NK-92 (cell line): Measurements from ENCODE around the gene CNTNAP3.
"Not testable (repeated sequence)": the region's sequence is repeated elsewhere in the genome, so short reads cannot be mapped to it uniquely, and the experiment has no call there.

ENCODE experiments used
- DNase-seq: peaks from one replicate; lab custom pipeline; 2025; ENCODE audit not compliant: unreplicated experiment; lab: John Stamatoyannopoulos, UW

Gene CNTNAP3

DNA sequence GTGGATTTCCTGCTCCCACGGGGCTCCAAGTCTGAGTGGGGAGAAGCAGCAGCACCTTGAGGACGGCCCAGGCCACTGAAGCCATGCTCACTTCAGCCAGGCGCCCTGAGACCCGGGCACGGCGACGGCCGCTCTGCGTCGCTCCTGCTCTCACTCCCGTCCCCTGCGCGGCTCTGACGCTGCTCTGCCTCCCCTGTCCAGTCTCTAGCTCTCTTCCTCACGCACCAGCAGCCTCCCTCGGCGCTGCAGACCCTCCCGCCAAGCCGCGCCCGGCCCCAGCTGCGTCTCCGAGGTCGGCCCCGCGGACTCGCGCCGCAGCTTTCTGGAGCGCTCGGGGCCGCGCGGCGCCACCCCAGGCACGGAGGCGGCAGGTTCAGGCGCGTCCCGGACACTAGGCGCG, at the start of gene CNTNAP3:
Gene CNTNAP3, minus strand, starts transcription at position 188 of the 400 bp plus-strand sequence. Its CDS starts 103 bp downstream, at position 85.
- not testable (repeated sequence) for DNase-seq

DNA sequence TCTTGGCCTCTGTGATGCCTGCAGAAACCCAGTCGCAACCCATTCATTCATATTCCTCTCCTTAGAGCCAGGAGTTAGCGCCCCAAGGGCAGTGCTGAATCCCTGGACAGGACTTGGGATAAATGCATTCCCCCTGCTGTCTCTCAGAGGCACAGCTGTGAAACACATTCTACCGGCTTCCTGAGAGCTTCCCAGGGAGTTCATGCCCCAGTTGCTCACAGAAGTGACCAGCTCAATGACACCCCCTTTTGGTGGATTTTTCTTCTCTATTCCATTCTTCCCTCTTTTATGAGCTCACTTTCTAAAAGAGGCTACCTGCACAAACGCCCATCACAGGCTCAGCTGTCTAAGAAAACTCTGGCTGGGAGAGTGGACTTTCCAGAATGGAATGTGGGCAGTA, 8.0 kb downstream of the CNTNAP3 start:
- DNase-seq = not testable (repeated sequence)

DNA sequence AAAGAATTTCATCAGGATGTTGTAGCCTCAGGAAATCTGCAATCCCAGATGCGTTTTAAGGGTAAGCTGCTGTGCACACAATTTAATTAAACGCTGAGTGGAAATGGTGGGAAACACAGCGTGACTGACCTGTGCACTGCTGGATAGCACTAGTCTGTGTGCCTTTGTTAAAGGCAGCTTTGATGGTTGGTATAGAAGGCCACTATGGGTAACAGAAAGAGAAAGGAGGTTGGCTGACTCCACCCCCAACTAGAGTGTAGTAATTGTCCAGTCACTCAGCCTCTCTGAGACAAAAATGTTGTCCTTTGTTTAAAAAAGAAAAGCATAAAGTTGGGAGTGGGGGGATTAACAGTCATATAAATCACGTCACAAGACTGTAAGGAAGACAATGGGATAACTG, 45.5 kb downstream of the CNTNAP3 start:
- DNase-seq = not testable (repeated sequence)

DNA sequence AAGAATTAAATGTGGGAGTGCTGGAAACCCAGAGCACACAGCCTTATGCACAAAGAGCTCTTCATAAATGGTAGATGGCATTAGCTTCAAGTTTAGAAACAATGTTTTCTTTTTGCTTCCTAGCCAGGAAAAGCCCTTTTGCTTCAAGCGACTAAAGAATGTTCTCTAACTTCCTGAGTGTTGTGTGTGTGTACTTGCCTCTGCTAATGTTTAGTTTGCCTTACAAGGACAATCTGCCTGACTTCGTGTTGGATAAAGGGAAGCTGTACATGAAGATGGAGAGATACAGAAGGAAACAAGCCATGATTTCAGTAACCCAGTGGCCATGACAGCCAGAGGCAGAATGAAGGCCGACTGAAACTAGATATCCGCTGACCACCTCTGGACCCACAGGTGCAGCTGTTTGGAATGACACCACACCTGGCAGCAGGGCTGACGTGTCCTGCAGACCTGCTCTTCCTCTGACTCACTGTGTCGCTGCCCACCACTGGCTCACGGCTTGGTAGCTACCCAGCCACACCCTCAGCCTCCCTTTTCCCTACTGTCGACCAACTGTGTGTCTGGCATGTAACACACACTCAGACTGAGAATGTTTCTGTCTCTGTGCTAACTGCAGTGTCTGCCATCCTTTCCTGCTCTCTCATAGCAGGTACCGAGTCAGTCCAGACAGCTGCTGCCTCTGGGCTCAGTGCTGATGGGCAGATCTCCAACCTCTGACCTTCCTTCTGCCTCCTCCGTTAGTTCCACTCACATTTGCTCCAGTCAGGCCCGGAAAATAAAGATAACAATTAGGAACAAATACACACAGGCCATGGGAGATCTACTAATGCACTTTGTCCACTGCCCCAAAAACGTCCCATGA, 55.6 kb downstream of the CNTNAP3 start:
- not testable (repeated sequence) for DNase-seq

DNA sequence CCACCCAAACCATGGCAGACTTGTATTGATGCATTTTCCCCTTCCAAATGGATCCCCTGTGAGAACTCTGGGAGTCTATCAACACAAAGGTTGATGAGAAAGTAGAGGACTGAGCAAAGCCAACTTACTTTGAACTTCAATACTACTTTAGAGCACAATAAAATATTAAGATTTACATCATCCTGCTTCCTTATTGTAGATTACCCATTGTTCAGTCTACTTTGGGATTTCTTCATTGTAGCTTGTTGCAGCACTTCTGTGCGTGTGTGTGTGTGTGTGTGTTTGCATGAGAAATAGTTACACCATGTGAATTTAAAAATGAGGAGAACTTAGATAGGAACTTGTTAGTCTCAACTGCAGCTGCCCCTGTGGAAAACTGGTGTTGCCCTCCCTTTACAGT, 72.0 kb downstream of the CNTNAP3 start:
- DNase-seq = not testable (repeated sequence)

DNA sequence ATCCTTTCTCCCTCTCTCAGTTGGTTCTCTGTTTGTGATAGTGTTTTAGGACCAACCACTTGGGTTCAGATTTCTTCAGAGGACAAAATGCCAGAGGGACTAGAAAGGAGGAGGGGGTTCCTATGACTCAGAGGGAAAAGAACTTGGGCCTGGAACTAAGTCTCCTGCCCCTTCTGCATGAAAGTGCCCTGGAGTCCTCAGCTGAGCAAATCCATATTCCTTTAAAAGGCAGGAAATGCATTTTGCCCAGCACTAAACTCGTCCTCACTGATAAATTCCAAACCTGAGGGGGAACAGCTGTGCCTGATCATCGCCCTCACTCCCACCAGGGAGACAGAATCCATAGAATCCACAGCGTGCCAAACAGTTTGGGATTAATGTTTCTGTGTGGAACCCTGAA, 78.2 kb downstream of the CNTNAP3 start:
- not testable (repeated sequence) for DNase-seq

DNA sequence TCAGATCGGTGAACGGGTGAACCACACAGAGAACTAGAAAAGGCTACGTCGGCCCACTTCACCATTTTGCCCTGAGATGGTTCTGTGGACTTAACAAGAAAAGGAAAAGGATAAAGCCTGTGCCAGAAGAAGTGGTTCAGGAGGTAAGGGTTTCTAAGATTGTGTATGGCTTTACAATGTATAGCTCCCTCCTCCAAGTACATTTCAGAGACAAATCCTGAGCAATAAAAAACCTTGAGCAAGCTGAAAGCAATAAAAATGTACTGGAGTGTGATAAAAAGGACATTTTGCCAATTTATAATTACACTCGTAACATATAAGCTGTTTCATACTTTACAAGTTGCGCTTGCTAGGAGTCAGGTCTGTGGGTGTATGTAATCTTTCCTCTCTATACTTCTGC, 81.3 kb downstream of the CNTNAP3 start:
- DNase-seq = not testable (repeated sequence)

DNA sequence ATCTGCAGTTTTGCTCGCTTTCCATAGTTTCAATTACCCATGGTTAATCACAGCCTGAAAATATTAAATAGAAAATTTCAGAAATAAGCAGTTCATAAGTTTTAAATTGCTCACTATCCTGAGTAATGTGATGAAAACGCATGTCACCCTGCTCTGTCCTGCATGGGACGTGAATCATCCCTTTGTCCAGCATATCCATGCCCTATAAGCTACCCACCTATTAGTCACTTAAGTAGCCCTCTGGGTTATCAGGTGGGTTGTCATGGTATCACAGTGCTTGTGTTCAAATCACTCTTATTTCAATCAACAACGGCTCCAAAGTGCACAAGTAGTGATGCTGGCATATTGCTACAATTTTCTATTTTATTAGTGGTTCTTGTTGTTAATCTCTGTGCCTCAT, 82.1 kb downstream of the CNTNAP3 start:
- DNase-seq = not testable (repeated sequence)

DNA sequence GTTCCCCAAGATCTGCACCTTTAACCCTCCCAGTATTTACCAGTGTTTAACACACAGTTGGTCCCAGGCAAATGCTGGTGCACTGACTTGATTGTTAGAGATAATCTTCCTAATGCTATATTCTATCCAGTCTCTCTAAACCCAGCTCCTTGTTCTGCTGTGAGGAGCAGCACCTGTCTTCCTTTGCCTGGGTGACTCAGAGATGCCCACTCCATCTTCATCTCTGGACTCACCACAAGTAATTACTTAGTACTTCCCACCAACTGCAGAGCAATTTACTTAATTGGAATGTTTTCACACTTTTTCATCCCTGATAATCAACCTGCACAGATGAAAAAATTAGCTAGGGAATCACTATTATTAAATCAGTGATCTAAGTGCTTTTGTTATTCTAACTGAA, 87.6 kb downstream of the CNTNAP3 start:
- not testable (repeated sequence) for DNase-seq

DNA sequence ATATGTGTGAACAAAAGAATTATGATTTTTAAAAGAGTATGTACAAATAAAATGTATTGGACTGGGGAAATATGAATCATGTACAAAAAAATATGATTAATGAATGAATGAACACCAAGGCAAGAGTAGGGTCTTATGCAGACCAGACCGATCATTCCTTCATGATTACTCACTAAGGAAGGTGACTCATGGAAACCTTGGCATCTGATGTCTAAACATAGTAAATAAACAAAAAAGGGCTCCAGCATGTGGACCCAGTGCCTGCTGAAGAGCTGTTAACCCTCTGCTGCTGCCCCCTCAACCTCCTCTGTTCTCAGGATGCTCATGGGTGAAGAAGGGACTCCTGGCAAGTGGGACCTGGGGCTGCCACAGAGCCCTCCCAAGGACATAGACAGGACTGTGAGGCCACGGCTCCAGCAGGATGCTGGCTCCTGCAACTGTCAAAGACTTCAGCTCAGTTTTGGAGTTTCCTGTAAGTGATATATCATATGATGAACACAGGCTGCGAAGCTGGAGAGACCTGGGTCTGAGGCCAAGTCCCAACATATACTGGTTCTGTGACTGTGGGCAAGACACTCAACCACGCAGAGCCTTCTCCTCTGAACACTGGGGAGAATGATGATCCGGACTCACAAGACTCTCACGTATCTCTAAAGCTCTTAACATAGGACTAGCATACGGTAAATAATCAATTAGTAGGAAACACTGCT, 89.8 kb downstream of the CNTNAP3 start:
- DNase-seq = not testable (repeated sequence)

DNA sequence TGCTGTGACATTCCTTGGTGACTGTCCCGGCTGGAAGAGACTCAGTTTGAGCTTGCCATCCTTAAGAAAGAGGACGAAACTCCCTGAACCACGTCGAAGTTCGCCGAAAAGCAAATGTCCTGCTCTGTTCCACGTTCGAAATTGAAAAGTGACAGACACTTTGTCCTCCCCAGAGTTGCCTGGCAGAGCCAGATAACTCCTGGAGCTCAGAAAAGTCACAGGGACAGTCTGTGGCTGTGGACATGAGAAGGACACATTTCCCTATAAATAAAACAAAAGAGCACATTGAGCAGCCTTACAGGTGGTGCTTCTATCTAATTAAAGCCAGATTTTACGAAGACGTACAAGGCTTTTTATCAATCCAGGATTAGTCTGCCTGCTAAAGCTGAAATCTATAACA, 116.6 kb downstream of the CNTNAP3 start:
- not testable (repeated sequence) for DNase-seq

DNA sequence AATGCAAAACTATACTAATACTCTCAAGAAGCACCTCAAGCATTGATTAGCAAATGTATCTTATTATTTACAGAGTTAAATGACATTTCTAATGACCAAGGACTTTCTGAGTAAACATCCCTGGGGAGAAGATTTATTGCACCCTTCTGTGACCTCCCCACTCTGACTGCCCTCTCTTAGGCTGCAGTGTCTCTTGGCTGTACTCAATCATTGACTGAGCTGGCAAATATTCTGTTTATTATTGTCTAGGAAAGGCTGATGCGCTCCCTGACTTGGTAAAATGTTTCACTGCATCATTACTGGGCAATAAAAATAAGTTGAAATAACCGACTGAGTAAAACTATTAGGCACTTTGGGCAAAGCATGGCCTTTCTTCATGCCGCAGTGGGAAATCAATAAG, 130.3 kb downstream of the CNTNAP3 start:
- not testable (repeated sequence) for DNase-seq

DNA sequence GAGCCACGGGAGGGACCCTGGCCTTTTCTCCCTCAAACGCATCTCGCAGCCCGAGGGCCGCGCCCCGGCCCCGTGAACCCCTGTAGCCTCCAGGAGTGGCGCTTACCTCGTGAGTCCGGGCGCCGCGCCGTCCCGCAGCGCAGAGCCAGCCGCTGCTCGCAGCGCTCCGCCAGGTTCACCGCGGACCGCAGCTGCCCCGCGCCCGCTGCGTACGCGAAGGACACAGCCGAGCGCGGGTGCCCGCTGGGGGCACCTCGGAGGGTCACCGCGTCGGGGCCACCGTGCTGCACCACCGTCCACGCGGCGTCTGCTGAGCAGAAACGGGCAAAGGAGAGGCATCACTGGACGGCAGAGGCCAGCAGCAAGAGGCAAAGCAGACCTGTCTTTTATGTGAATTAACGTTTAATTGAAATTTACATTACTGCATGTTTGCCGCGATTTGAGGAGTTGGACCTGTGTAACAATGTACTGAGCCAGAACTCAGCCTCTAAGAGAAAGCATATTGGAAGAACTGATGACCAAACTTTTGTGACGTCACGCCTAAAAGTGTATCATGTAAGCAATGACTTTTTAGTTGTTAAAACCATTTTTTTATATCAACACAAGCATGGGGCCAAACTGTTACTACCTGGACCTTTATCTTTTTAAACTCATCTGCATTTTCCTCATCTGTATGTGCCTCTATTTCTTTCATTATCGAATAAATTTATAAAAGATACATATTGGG, 155.0 kb downstream of the CNTNAP3 start:
- not testable (repeated sequence) for DNase-seq

DNA sequence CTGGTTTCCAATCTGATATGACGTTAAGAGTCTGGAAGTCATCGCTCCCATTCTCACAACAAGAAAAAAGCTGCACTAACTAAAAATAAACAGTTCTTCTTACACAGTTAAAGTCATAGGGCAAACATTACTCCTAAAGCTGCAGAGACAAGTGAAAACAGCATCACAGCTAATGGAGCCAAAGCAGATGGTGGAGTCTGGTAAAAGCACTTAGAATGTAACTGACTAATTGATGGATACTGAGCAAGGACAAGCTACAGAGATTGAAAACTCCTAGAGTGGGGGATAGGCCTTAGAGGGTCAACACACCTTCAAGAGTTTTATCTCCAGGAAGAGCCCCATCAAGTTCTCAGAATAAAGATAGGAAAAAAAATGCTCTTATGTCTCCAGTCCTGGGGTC, 166.6 kb downstream of the CNTNAP3 start:
- not testable (repeated sequence) for DNase-seq

DNA sequence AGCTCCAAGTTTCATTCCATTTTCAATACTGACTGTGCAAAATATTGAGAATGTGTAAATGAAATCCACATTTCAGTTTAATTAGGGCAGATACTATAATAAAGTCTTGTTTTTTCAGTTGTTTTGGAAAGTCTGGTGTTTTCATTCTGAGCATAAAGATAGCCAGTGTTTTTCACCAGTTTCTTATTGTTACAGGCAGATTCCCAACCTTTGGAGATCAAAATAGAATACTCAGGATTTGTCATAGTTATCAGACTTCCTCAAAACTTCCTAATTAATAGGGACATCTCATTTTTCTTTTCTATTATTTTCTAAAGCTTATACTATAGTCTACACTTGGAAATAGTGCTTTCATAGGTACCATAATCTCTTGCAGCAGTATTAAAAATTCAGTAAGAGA, 176.2 kb downstream of the CNTNAP3 start:
- DNase-seq = not testable (repeated sequence)

DNA sequence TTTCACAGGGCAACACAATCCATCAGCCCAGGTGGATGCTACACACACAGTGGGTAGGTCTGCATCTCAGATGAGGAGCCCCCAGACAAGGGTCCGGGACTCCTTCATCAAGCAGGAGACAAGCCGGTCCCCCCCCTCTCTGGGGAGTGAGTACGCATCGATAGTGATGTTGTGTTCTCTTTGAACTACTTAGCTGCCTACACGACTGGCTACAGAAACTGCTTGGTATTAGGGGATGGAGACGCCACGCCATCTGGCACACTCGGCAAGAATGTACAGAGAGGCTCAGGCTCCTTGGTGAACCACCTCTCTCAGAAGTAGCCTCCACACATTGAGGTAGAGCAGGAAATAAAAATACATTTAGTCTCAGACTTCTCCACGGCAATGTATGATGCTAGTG, 179.8 kb downstream of the CNTNAP3 start:
- no peak for DNase-seq

DNA sequence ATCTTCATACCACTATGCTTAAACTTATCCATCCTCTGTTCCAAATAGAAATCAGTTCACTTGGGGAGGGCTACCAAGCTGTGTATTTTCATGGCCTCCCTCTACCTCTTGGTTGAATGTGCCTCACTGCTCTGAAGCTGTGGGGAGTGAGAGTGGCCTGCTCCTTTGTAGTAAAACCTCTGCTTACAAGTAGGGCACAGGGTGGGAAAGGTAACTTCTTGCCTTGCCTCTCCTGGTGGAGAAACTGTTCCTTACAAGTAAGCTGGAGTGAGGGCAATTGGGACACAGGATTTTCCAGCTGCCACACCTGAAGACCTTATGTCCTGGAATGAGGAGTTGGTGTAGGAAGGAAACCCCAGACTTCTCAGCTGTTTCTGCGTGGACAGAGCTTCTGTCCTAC, 190.8 kb downstream of the CNTNAP3 start:
- DNase-seq = not testable (repeated sequence)

DNA sequence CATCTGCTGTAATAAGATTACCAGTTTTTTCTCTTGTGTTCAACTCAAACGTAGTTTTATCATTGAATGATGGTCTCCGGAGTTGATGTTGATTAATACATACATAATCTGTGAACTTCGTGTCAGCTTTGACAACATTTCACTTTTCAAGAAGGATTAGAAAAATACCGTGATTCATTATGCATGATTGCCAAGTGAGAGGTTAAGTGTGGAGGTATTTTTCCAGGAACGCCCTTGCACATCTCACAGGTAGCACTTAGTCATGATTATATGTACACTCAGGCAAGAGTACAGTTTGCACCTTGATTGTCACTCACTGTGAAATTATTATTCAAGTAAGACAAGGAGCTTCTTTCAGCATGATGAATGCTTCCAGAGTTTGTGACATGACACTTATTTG, 202.7 kb downstream of the CNTNAP3 start:
- DNase-seq = not testable (repeated sequence)

DNA sequence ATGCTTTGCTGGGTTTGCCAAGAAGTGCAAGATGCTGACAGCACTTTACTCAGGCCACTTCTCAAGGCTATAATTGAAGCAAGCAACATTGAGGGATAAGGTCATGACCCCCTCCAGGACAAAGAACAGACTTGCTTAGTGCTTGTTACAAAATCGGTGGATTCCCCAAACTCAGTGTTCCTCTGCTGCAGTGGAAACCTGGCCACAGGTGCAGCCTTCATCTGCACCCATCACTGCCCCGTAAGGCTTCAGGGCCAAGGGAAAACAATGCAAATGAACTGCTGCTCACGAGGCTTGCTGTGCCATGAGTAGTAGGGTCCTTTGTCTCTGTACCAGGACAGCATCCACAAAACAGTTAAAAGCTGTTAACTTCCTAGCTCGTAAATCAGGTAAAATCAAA, 205.4 kb downstream of the CNTNAP3 start:
- DNase-seq = not testable (repeated sequence)

DNA sequence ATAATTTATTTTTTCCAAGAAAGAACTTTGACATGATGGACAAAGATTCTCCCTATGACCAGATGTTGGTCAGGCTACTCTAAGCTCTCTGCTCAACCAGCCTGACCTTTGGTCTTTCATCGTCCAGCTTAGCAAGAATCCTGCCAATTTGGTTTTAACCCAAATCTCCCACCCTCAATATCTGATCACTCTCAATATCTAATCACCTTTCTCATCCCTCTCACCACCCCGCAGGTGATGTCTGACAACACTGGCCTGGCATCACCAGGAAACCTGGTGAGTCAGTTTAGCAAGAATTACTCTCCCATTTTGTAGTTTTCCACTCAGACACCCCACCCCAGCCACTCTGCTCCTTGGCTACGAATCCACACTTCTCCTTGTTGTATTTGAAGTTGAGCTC, 207.9 kb downstream of the CNTNAP3 start:
- DNase-seq = not testable (repeated sequence)

DNA sequence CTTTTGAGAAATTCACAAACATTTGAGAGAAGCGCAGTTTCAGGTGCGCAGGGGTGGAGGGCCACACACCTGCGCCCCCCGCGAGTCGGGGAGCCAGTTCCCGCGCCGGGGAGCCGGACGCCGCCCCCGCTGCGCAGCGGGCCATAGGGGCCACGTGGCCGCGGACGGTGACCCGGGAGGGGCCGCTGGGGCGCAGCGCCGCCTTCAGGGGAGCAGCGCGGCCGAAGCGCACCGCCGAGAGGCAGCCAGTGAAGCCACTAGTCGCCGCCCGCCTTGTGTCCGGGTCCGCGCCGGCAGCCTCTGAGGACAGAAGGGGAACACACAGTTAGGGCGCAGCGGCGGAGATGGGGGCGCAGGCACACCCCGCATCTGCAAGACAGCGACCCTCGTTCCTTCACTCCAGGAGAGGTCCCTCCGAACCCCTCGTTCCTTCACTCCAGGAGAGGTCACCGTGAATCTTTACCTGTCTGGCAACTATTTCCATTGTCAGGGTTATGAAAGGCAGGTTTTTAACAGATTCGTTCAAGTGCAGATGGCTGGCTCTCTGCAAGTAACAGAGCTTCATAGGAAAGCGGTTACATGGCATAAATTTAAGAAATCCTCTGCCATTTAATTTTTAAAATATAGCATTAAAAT, 209.2 kb downstream of the CNTNAP3 start:
- not testable (repeated sequence) for DNase-seq
